Measurements from ENCODE around the gene TRPM3.

The TRPM3 gene

GRCh38 chr9:70901013-70901412 is 220.4 kb downstream of the TRPM3 start:
- DNase-seq: no peak

GRCh38 chr9:70893580-70894122 is 227.8 kb downstream of the TRPM3 start:
- DNase-seq: no peak

GRCh38 chr9:70888471-70888870 is 232.9 kb downstream of the TRPM3 start:
- DNase-seq: no peak

- DNase-seq: no peak
These were observed 233.6 kb downstream of the TRPM3 start for GRCh38 chr9:70887826-70888225.

GRCh38 chr9:70883963-70884793 is 237.2 kb downstream of the TRPM3 start:
- DNase-seq: no peak

GRCh38 chr9:70883056-70883455 is 238.4 kb downstream of the TRPM3 start:
- DNase-seq: no peak

- no peak for DNase-seq
These were observed 240.1 kb downstream of the TRPM3 start for GRCh38 chr9:70881333-70881732.

- DNase-seq: no peak
These were observed 240.9 kb downstream of the TRPM3 start for GRCh38 chr9:70880535-70880934.

GRCh38 chr9:70878576-70878975 is 242.8 kb downstream of the TRPM3 start:
- no peak for DNase-seq

- no peak for DNase-seq
These were observed 247.0 kb downstream of the TRPM3 start for GRCh38 chr9:70874451-70874850.

GRCh38 chr9:70873506-70873905 is 247.9 kb downstream of the TRPM3 start:
- DNase-seq: no peak

- peak in 1 of 56 donors; percentile 1 for DNase-seq
These were observed 252.5 kb downstream of the TRPM3 start for GRCh38 chr9:70868661-70869652.

GRCh38 chr9:70868041-70868440 is 253.4 kb downstream of the TRPM3 start:
- DNase-seq: no peak

- DNase-seq: no peak
These were observed 255.9 kb downstream of the TRPM3 start for GRCh38 chr9:70865471-70865870.

GRCh38 chr9:70861797-70862196 is 259.6 kb downstream of the TRPM3 start:
- no peak for DNase-seq

- DNase-seq: no peak
These were observed 260.0 kb downstream of the TRPM3 start for GRCh38 chr9:70861376-70861775.

- DNase-seq: no peak
These were observed 261.7 kb downstream of the TRPM3 start for GRCh38 chr9:70859694-70860093.

- DNase-seq: no peak
These were observed 265.0 kb downstream of the TRPM3 start for GRCh38 chr9:70856411-70856810.

- no peak for DNase-seq
These were observed 268.6 kb downstream of the TRPM3 start for GRCh38 chr9:70852711-70853240.

- DNase-seq: no peak
These were observed 281.2 kb downstream of the TRPM3 start for GRCh38 chr9:70840266-70840665.

- no peak for DNase-seq
These were observed 286.1 kb downstream of the TRPM3 start for GRCh38 chr9:70835323-70835722.

GRCh38 chr9:70832492-70832891 is 288.9 kb downstream of the TRPM3 start:
- no peak for DNase-seq

Data from nucleus accumbens (tissue), 56 donors.